HEK293T (cell line): Measurements from ENCODE around the gene PTBP1.

Experiments used
- BHLHE40 ChIP-seq: fragments of 450-650 bp; IDR thresholded peaks from 2 replicates; pipeline ENCODE4 v1.6.1; 2016; ENCODE audit warnings: mild to moderate bottlenecking, moderate library complexity, borderline replicate concordance
- CTBP1 ChIP-seq: fragments of 450-650 bp; IDR thresholded peaks from 2 replicates; pipeline ENCODE4 v1.6.1; 2016; ENCODE audit warnings: borderline replicate concordance
- ELF4 ChIP-seq: fragments of 450-650 bp; IDR thresholded peaks from 2 replicates; pipeline ENCODE4 v1.6.1; 2017; ENCODE audit warnings: antibody characterized with exemption
- FOXA1 ChIP-seq: fragments of 450-650 bp; IDR thresholded peaks from 2 replicates; pipeline ENCODE4 v1.6.1; 2016; ENCODE audit warnings: mild to moderate bottlenecking
- FOXK2 ChIP-seq: fragments of 450-650 bp; IDR thresholded peaks from 2 replicates; pipeline ENCODE4 v1.6.1; 2016; ENCODE audit warnings: mild to moderate bottlenecking
- FOXM1 ChIP-seq: fragments of 450-650 bp; IDR thresholded peaks from 2 replicates; pipeline ENCODE4 v1.6.1; 2017; ENCODE audit warnings: mild to moderate bottlenecking, borderline replicate concordance
- L3MBTL2 ChIP-seq: fragments of 450-650 bp; conservative IDR thresholded peaks from 2 replicates; pipeline ENCODE4 v1.6.1; 2016; ENCODE audit warnings: mild to moderate bottlenecking
- NFRKB ChIP-seq: fragments of 450-650 bp; IDR thresholded peaks from 2 replicates; pipeline ENCODE4 v1.6.1; 2016; ENCODE audit warnings: mild to moderate bottlenecking, moderate library complexity
- SP1 ChIP-seq: fragments of 450-650 bp; IDR thresholded peaks from 2 replicates; pipeline ENCODE4 v1.6.1; 2017
- TARDBP ChIP-seq: fragments of 450-650 bp; IDR thresholded peaks from 2 replicates; pipeline ENCODE4 v1.6.1; 2016
- TF ChIP-seq, protein P1 (sequence below): fragments of 450-650 bp; IDR thresholded peaks from 2 replicates; pipeline ENCODE4 v1.6.1; 2016

DNA sequence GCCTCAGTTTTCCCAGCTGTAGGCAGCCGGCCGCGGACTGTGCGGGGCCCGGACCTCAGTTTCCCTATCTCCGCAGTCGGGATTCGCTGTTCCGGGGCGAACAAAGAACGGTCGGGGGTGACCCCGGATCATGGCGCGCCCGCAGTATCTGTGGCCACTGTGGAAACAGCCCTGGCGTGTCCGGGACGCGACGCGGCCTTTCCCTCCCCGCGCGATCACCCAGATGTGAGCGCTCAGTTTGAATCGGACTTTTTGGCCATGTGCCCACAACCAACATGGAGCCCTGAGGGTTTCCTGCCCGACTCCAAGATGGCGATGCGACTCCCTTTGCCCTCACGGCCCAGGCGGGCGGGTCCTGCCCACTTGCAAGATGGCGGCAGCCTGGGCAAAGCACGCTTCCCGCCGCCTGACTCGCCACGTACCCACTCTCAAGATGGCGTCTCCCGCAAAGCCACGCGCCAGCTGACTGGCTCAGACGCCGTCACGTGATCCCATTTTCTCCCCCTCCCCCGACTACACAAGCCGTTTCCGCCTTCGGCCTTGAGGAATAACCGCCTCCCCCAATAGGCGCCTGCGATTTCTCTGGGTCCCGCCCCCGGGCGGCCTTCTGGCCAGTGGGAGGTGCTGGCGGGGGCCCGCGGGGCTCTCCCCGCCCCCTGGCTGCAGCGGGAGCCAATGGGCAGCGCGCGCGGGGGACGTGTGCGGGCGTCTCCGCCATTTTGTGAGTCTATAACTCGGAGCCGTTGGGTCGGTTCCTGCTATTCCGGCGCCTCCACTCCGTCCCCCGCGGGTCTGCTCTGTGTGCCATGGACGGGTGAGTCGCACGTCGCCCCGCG lies at the start of gene PTBP1:
- TF ChIP-seq, protein P1, sequence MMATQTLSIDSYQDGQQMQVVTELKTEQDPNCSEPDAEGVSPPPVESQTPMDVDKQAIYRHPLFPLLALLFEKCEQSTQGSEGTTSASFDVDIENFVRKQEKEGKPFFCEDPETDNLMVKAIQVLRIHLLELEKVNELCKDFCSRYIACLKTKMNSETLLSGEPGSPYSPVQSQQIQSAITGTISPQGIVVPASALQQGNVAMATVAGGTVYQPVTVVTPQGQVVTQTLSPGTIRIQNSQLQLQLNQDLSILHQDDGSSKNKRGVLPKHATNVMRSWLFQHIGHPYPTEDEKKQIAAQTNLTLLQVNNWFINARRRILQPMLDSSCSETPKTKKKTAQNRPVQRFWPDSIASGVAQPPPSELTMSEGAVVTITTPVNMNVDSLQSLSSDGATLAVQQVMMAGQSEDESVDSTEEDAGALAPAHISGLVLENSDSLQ: peak; percentile 97
- TF ChIP-seq TARDBP (no peak), FOXM1 (no peak), BHLHE40 (no peak), CTBP1 (no peak), ELF4 (peak; percentile 97), FOXK2 (no peak), SP1 (no peak; the same call in 1 of the 2 replicates), FOXA1 (no peak), L3MBTL2 (peak; percentile 64), NFRKB (no peak; the same call in 1 of the 2 replicates)
